GM12878 (cell line): Measurements from ENCODE around the gene RCOR2. TPM values are rescaled to one million over a fixed set of nuclear protein-coding genes. Genes with fewer than 3 reads are reported as not detected.
A peak's percentile ranks its signal among the peaks of the same experiment; 100 is the strongest.

Source experiments
- ATAC-seq: fragments of 200-7000 bp; cut with Tn5 transposase; 3 replicates; pipeline ENCODE4 v1.9.1; 2020; ENCODE audit warnings: mild to moderate bottlenecking, moderate library complexity
- BruUV-seq: library from RNA; stranded (reverse); fragments of 400-500 nt; replicated peaks from 2 replicates; lab custom pipeline; 2021; lab: Mats Ljungman, UMichigan
- CTCF ChIA-PET: fragments of 300-600 bp; sonication (Branson Sonifier 250); formaldehyde crosslinking; extraction: SDS; loops from one replicate; lab custom pipeline; 2021; ENCODE audit warnings: inconsistent platforms; lab: Yijun Ruan, JAX
- POLR2A ChIA-PET: fragments of 350-600 bp; formaldehyde crosslinking; extraction: SDS; loops from one replicate; lab custom pipeline; 2021; ENCODE audit warnings: inconsistent platforms; lab: Charles Lee
- RAD21 ChIA-PET: fragments of 300-600 bp; sonication (Branson Sonifier 250); formaldehyde crosslinking; loops from one replicate; lab custom pipeline; 2023; ENCODE audit warnings: antibody characterized with exemption; ENCODE audit not compliant: unreplicated experiment; lab: Charles Lee
- SMC1A ChIA-PET: fragments of 300-600 bp; sonication (Branson Sonifier 250); formaldehyde crosslinking; loops from one replicate; lab custom pipeline; 2023; ENCODE audit not compliant: unreplicated experiment, uncharacterized antibody; lab: Charles Lee
- DNase-seq: peaks from one replicate; pipeline ENCODE4 v3.0.0-alpha.2; 2011; ENCODE audit warnings: low read depth, low spot score
- FAIRE-seq: peaks from 3 replicates; lab custom pipeline; 2011; peaks lifted over from hg19 to GRCh38; lab: Jason Lieb, UNC
- H2AFZ ChIP-seq: 2 replicates; pipeline ENCODE4 v1.6.0; 2011; ENCODE audit warnings: low read depth, low read length, control low read depth; ENCODE audit not compliant: control insufficient read depth
- H3K27ac ChIP-seq: 2 replicates; pipeline ENCODE4 v1.5.1; 2011; ENCODE audit warnings: control low read depth; ENCODE audit not compliant: control insufficient read depth, insufficient read depth
- H3K27me3 ChIP-seq, 2 experiments: replicated peaks in 1 of 2; 2 replicates each; pipeline versions ENCODE4 v1.6.0 to v1.6.1; 2011; ENCODE audit warnings: low read length in 1 of 2; ENCODE audit not compliant: control insufficient read depth in 2 of 2, insufficient read depth in 2 of 2
- H3K36me3 ChIP-seq, 2 experiments: 2 replicates each; pipeline ENCODE4 v1.5.1; 2011; ENCODE audit warnings: low read length in 1 of 2; ENCODE audit not compliant: control insufficient read depth in 2 of 2, insufficient read depth in 2 of 2
- H3K4me1 ChIP-seq: 2 replicates; pipeline ENCODE4 v1.6.1; 2011; ENCODE audit warnings: mild to moderate bottlenecking, low read length, moderate library complexity, mixed read lengths; ENCODE audit not compliant: control insufficient read depth, insufficient read depth
- H3K4me2 ChIP-seq: 2 replicates; pipeline ENCODE4 v1.6.0; 2011; ENCODE audit warnings: control low read depth; ENCODE audit not compliant: control insufficient read depth, insufficient read depth
- H3K4me3 ChIP-seq: fragments of 200-600 bp; sonication (generic); 2 replicates; pipeline ENCODE4 v1.5.1; 2016
- H3K79me2 ChIP-seq: 2 replicates; pipeline ENCODE4 v1.6.0; 2011; ENCODE audit warnings: low read length; ENCODE audit not compliant: control insufficient read depth, insufficient read depth
- H3K9ac ChIP-seq: 2 replicates; pipeline ENCODE4 v1.8.0; 2011; ENCODE audit warnings: low read length, control low read depth, mixed read lengths; ENCODE audit not compliant: control insufficient read depth, insufficient read depth
- H3K9me3 ChIP-seq: replicated peaks from 3 replicates; pipeline ENCODE4 v1.5.1; 2011; ENCODE audit warnings: mild to moderate bottlenecking, low read length; ENCODE audit not compliant: control insufficient read depth, insufficient read depth
- H4K20me1 ChIP-seq: 2 replicates; pipeline ENCODE4 v1.6.0; 2011; ENCODE audit not compliant: control insufficient read depth, insufficient read depth
- BHLHE40 ChIP-seq, 2 experiments: fragments of 450-650 bp in 1 of 2; IDR thresholded peaks; 2 replicates each; pipeline ENCODE4 v1.6.1; 2011 to 2017; ENCODE audit warnings: low read depth in 2 of 2, borderline replicate concordance in 1 of 2, improper control_type of control experiment in 1 of 2, low read length in 1 of 2, mild to moderate bottlenecking in 1 of 2
- CBFB ChIP-seq: IDR thresholded peaks from 2 replicates; pipeline ENCODE4 v1.6.1; 2016; ENCODE audit warnings: antibody characterized with exemption, low read depth
- CHD2 ChIP-seq: IDR thresholded peaks from 2 replicates; pipeline ENCODE4 v1.6.1; 2011; ENCODE audit warnings: low read depth, low read length, improper control_type of control experiment, borderline replicate concordance
- EED ChIP-seq: sonication (generic); IDR thresholded peaks from 2 replicates; pipeline ENCODE4 v1.6.1; 2016; ENCODE audit warnings: antibody characterized with exemption, low read depth
- HDGF ChIP-seq: fragments of 450-650 bp; IDR thresholded peaks from 2 replicates; pipeline ENCODE4 v1.6.1; 2016; ENCODE audit warnings: antibody characterized with exemption
- MAX ChIP-seq: IDR thresholded peaks from 2 replicates; pipeline ENCODE4 v1.6.1; 2012; ENCODE audit warnings: low read depth, low read length, improper control_type of control experiment
- MEF2A ChIP-seq: IDR thresholded peaks from 2 replicates; pipeline ENCODE4 v1.6.1; 2011; ENCODE audit warnings: low read depth, mild to moderate bottlenecking, low read length, moderate library complexity; ENCODE audit not compliant: insufficient read depth
- MTA3 ChIP-seq: IDR thresholded peaks from 2 replicates; pipeline ENCODE4 v1.6.1; 2012; ENCODE audit warnings: low read length, inconsistent platforms, borderline replicate concordance
- MYC ChIP-seq: IDR thresholded peaks from 2 replicates; pipeline ENCODE4 v1.6.1; 2011; ENCODE audit warnings: mild to moderate bottlenecking, low read length, moderate library complexity, inconsistent platforms; ENCODE audit not compliant: insufficient read depth, insufficient replicate concordance, insufficient read length, severe bottlenecking
- PRDM15 ChIP-seq: fragments of 450-650 bp; formaldehyde crosslinking; IDR thresholded peaks from 2 replicates; pipeline ENCODE4 v1.4.0; 2020; ENCODE audit warnings: mild to moderate bottlenecking, moderate library complexity
- RELB ChIP-seq: fragments of 450-650 bp; IDR thresholded peaks from 2 replicates; pipeline ENCODE4 v1.6.1; 2017; ENCODE audit warnings: low read depth, mild to moderate bottlenecking, moderate library complexity
- SMARCA5 ChIP-seq: fragments of 450-650 bp; IDR thresholded peaks from 2 replicates; pipeline ENCODE4 v1.6.1; 2017; ENCODE audit warnings: mild to moderate bottlenecking
- SMC3 ChIP-seq: IDR thresholded peaks from 2 replicates; pipeline ENCODE4 v1.6.1; 2011; ENCODE audit warnings: low read length, improper control_type of control experiment, borderline replicate concordance
- TCF7 ChIP-seq: IDR thresholded peaks from 2 replicates; pipeline ENCODE4 v1.6.1; 2014; ENCODE audit warnings: antibody characterized with exemption, borderline replicate concordance
- ZBED1 ChIP-seq: IDR thresholded peaks from 2 replicates; pipeline ENCODE4 v1.6.1; 2016; ENCODE audit warnings: borderline replicate concordance
- whole genome bisulfite sequencing: methylation state at CpG from one replicate; pipeline ENCODE4 v1.1.6; 2016; ENCODE audit warnings: low lambda C conversion rate; ENCODE audit not compliant: insufficient replicate concordance, insufficient coverage; ENCODE audit errors: missing lambda C conversion rate; 5-methylcytosine and 5-hydroxymethylcytosine counted together
- in situ Hi-C: fragments of 300-500 bp; cut with MboI; formaldehyde crosslinking; loops from 9 replicates; pipeline ENCODE4 v1.14.3; 2018; ENCODE audit warnings: mixed read lengths
- intact Hi-C: fragments of 100-400 bp; cut with micrococcal nuclease; formaldehyde crosslinking; loops from one replicate; pipeline ENCODE4 v1.14.2; 2022; ENCODE audit not compliant: unreplicated experiment
- polyA plus RNA-seq, 11 experiments: library from polyadenylated mRNA; depleted of rRNA in 4 of 11; unstranded in 6 of 11; stranded (reverse) in 5 of 11; fragments of >200 nt; fragmentation: Nextera tagmentation in 4 of 11; fragmentation: Illumina TruSeq in 1 of 11; extraction: Ambion mirVana in 4 of 11; extraction: Trizol in 1 of 11; gene quantifications; 1 replicate in 1 of 11; 2 replicates in 10 of 11; pipeline versions ENCODE4 v1.2.1 to v1.2.3, GENCODE V29; 2011 to 2016; ENCODE audit warnings: inconsistent platforms in 2 of 11, missing spikeins in 2 of 11, low read depth in 1 of 11
- total RNA-seq, 4 experiments: library from RNA; depleted of rRNA in 3 of 4; stranded (reverse); fragments of >200 nt in 3 of 4; fragmentation: Illumina TruSeq in 1 of 4; extraction: Trizol in 1 of 4; gene quantifications; 2 replicates each; pipeline versions ENCODE4 v1.2.1 to v1.2.3, GENCODE V29; 2013 to 2021

RCOR2 gene
- total and polyA plus RNA-seq, 10 of the 15 experiments (the other 5 are each of a cell fraction or from before 2014, with no cell fraction given) = 0.06 to 0.32 (median 0.17) TPM; not detected in 5

GRCh38 chr11:63952570-63952969 lies 35.6 kb upstream of the RCOR2 start (continued):
- TF ChIP-seq PRDM15 (CRISPR knock-in tag) (no peak), TCF7 (no peak), RELB (no peak)

- no peaks in the 10 kb centered on the region for H3K27me3 ChIP-seq
- peak overlapping the region; percentile 52; the same call in 1 of the 2 replicates for H3K4me3 ChIP-seq
- peak overlapping the region; percentile 88 for H3K27ac ChIP-seq
- ChIA-PET SMC1A (interaction anchor here (1.1 to 11.4 kb wide), 8 partner anchors 9 to 115 kb away, joined by 3 to 234 read pairs (median 4); partner anchors contain the start of gene MARK2), RAD21 (interaction anchor here (1.1 kb wide), 1 partner anchor 112 kb away, joined by 3 read pairs; no protein-coding TSS in a partner anchor), POLR2A (interaction anchor here (0.5 to 1.5 kb wide), 6 partner anchors 9 to 112 kb away, joined by 3 to 6 read pairs (median 4); no protein-coding TSS in a partner anchor), CTCF (interaction anchor here (1.0 to 12.7 kb wide), 8 partner anchors 9 to 200 kb away, joined by 3 to 271 read pairs (median 4); partner anchors contain the start of genes MARK2, NAA40 and ZFTA)
- in situ Hi-C loops = no loop called here
- H2AFZ ChIP-seq = peak overlapping the region; percentile 67
- H3K9me3 ChIP-seq = no peaks in the 10 kb centered on the region
- FAIRE-seq (peak; percentile 96), ATAC-seq (peak; percentile 96), DNase-seq (peak; percentile 65)
- H3K4me2 ChIP-seq = peak overlapping the region; percentile 86
- peaks cover 21 to 29% of the 10 kb centered on the region in 2 experiments for H3K36me3 ChIP-seq
- H4K20me1 ChIP-seq = no peaks in the 10 kb centered on the region
- peaks cover 2% of the 10 kb centered on the region; the same call in 1 of the 2 replicates for H3K79me2 ChIP-seq
- H3K4me1 ChIP-seq = peaks cover 23% of the 10 kb centered on the region
- H3K9ac ChIP-seq = peak overlapping the region; percentile 85
- no TSS peak for BruUV-seq
- WGBS = 18% methylated on average over 20 of the region's 20 CpGs
- intact Hi-C loops = loop anchor here (5.0 kb wide), 1 partner anchor 185 kb away; the partner anchor contains the start of gene ZFTA
- TF ChIP-seq SMC3 = no peak
- TF ChIP-seq MAX = no peak
- TF ChIP-seq CHD2 = 0 out of 2 replicates have a peak, but pooled peaks have one; percentile 10
- TF ChIP-seq SMARCA5 = peak; percentile 15; the same call in 1 of the 2 replicates
- no peak; a peak in 1 of 4 replicates for TF ChIP-seq BHLHE40 (IDR thresholded peaks at IDR 0.05; ENCODE audit: borderline replicate concordance in 1 of 2, low read depth in 2 of 2, low read length in 1 of 2)
- peak; percentile 70; the same call in 1 of the 2 replicates for TF ChIP-seq CBFB
- TF ChIP-seq EED = peak; percentile 70; the same call in 1 of the 2 replicates
- TF ChIP-seq MEF2A = no peak
- TF ChIP-seq MTA3 = no peak; the same call in 1 of the 2 replicates
- no peak; the same call in 1 of the 2 replicates for TF ChIP-seq ZBED1
- TF ChIP-seq HDGF = 0 out of 2 replicates have a peak, but pooled peaks have one; percentile 12
- no peak for TF ChIP-seq TCF7
- TF ChIP-seq MYC = no peak
Measured at GRCh38 chr11:63951779-63952536, 35.0 kb upstream of the RCOR2 start.
